K562 (cell line): ENCODE measurements around the gene NME8. TPM values are rescaled to one million over a fixed set of nuclear protein-coding genes. Genes with fewer than 3 reads are reported as not detected.

ENCODE experiments used
- ATF3 ChIP-seq, 2 experiments: fragments of 450-650 bp in 1 of 2; sonication (generic) in 1 of 2; formaldehyde crosslinking in 1 of 2; IDR thresholded peaks in 1 of 2; conservative IDR thresholded peaks in 1 of 2; 2 replicates each; pipeline versions ENCODE4 v1.6.1 to v1.8.1; 2016 to 2023; ENCODE audit warnings: mild to moderate bottlenecking in 2 of 2, moderate library complexity in 2 of 2, inconsistent platforms in 1 of 2, missing genetic modification reagents in 1 of 2
- BACH1 ChIP-seq: fragments of 200-800 bp; sonication (Bioruptor generic); IDR thresholded peaks from 2 replicates; pipeline ENCODE4 v1.6.1; 2016; ENCODE audit warnings: missing genetic modification characterization, missing compliant biosample characterization
- CTCF ChIP-seq, 3 experiments: IDR thresholded peaks in 2 of 3; conservative IDR thresholded peaks in 1 of 3; 2 replicates each; pipeline ENCODE4 v1.5.1; 2011 to 2012; ENCODE audit warnings: low read length in 3 of 3, mild to moderate bottlenecking in 3 of 3, control low read depth in 2 of 3, improper control_type of control experiment in 1 of 3, inconsistent platforms in 1 of 3, low read depth in 1 of 3, mixed read lengths in 1 of 3, moderate library complexity in 1 of 3; ENCODE audit not compliant: insufficient read depth in 2 of 3
- CTCFL ChIP-seq: IDR thresholded peaks from 2 replicates; pipeline ENCODE4 v1.6.1; 2011; ENCODE audit warnings: borderline replicate concordance, low read depth, mild to moderate bottlenecking, moderate library complexity, low read length; ENCODE audit not compliant: insufficient read depth, poor library complexity, severe bottlenecking
- RAD21 ChIP-seq, 2 experiments: fragments of 250-450 bp in 1 of 2; fragments of 450-650 bp in 1 of 2; sonication (Bioruptor Pico) in 1 of 2; formaldehyde crosslinking in 1 of 2; IDR thresholded peaks in 1 of 2; conservative IDR thresholded peaks in 1 of 2; 2 replicates each; pipeline versions ENCODE4 v1.4.0 to v1.8.0; 2020 to 2022; ENCODE audit warnings: mild to moderate bottlenecking in 2 of 2, moderate library complexity in 1 of 2
- SIN3B ChIP-seq: fragments of 450-650 bp; IDR thresholded peaks from 2 replicates; pipeline ENCODE4 v1.6.1; 2017; ENCODE audit warnings: low read depth, mild to moderate bottlenecking, moderate library complexity
- SMC3 ChIP-seq: conservative IDR thresholded peaks from 2 replicates; pipeline ENCODE4 v1.6.1; 2011; ENCODE audit warnings: low read depth, low read length, improper control_type of control experiment; ENCODE audit not compliant: insufficient read depth
- ZBTB40 ChIP-seq, 2 experiments: fragments of 450-650 bp in 1 of 2; sonication (generic) in 1 of 2; formaldehyde crosslinking in 1 of 2; IDR thresholded peaks; 2 replicates each; pipeline versions ENCODE4 v1.7.1 to v1.9.0; 2016 to 2022; ENCODE audit warnings: inconsistent platforms in 1 of 2, mild to moderate bottlenecking in 1 of 2, missing genetic modification reagents in 1 of 2
- ZNF384 ChIP-seq: IDR thresholded peaks from 2 replicates; pipeline ENCODE4 v1.6.1; 2012; ENCODE audit warnings: low read depth, low read length, improper control_type of control experiment
- polyA plus RNA-seq, 8 experiments: library from polyadenylated mRNA; depleted of rRNA in 4 of 8; stranded (reverse) in 5 of 8; unstranded in 3 of 8; fragments of >200 nt; fragmentation: Nextera tagmentation in 2 of 8; fragmentation: Illumina TruSeq in 1 of 8; extraction: Ambion mirVana in 2 of 8; extraction: Trizol in 1 of 8; gene quantifications; 2 replicates each; pipeline versions ENCODE4 v1.2.1 to v1.2.3, GENCODE V29; 2011 to 2014; ENCODE audit warnings: inconsistent platforms in 1 of 8, missing spikeins in 1 of 8
- total RNA-seq, 7 experiments: library from RNA; depleted of rRNA in 6 of 7; stranded (reverse); fragments of >200 nt in 6 of 7; fragmentation: Illumina TruSeq in 2 of 7; extraction: Trizol in 2 of 7; gene quantifications; 2 replicates each; pipeline versions ENCODE4 v1.2.1 to v1.2.3, GENCODE V29; 2011 to 2021; ENCODE audit warnings: low replicate concordance in 1 of 7

The NME8 gene
- total and polyA plus RNA-seq, 9 of the 15 experiments (the other 6 are each of a cell fraction or from before 2014, with no cell fraction given) = not detected

GRCh38 chr7:37916673-37917660, 68.6 kb downstream of the NME8 start, which contains the start of gene SFRP4 (continued):
- TF ChIP-seq ZBTB40 (IDR thresholded peaks at IDR 0.05) = no peak
- TF ChIP-seq ZBTB40 (CRISPR knock-in tag; IDR thresholded peaks at IDR 0.05) = no peak
- TF ChIP-seq ATF3 (IDR thresholded peaks at IDR 0.05) = peak; percentile 25; the same call in 1 of the 2 replicates
- no peak for TF ChIP-seq ATF3 (CRISPR knock-in tag; conservative IDR thresholded peaks at IDR 0.05)
- TF ChIP-seq RAD21 (CRISPR knock-in tag; conservative IDR thresholded peaks at IDR 0.05 in 1 of 2, IDR thresholded peaks at IDR 0.05 in 1 of 2) = peak; percentile 30 to 66; a peak in 3 of 4 replicates
- TF ChIP-seq BACH1 (tag) = no peak
- peak; percentile 67 to 70 (median 68) for TF ChIP-seq CTCF (IDR thresholded peaks at IDR 0.05 in 2 of 3, conservative IDR thresholded peaks at IDR 0.05 in 1 of 3; ENCODE audit: insufficient read depth in 2 of 3, low read depth in 1 of 3, low read length in 3 of 3)
- TF ChIP-seq CTCFL = peak; percentile 32
- TF ChIP-seq SIN3B = no peak
- peak; percentile 43; the same call in 1 of the 2 replicates for TF ChIP-seq SMC3
- TF ChIP-seq ZNF384 = no peak
